OCI-LY3 (cell line): ENCODE data around the gene FUZ.
A peak's percentile ranks its signal among the peaks of the same experiment; 100 is the strongest.

Experiments
- H2AFZ ChIP-seq: fragments of 200-600, 300-600 bp; shearing (Covaris generic); 2 replicates; pipeline ENCODE4 v1.6.0; 2014; ENCODE audit warnings: antibody characterized with exemption, low read depth, low read length
- H3K27ac ChIP-seq: fragments of 200-600, 300-600 bp; sonication (generic); 2 replicates; pipeline ENCODE4 v1.5.1; 2014; ENCODE audit warnings: mild to moderate bottlenecking, low read length, moderate library complexity, mixed read lengths
- H3K27me3 ChIP-seq: fragments of 200-600, 300-600 bp; sonication (generic); 2 replicates; pipeline ENCODE4 v1.6.1; 2014; ENCODE audit warnings: low read depth, low read length, mixed read lengths
- H3K36me3 ChIP-seq: fragments of 200-600, 300-600 bp; sonication (generic); replicated peaks from 2 replicates; pipeline ENCODE3; 2014; ENCODE audit warnings: low read depth, low read length, mixed read lengths
- H3K4me1 ChIP-seq: fragments of 300-600, 200-600 bp; sonication (generic); 2 replicates; pipeline ENCODE4 v1.6.1; 2014; ENCODE audit warnings: low read length, mixed read lengths
- H3K4me2 ChIP-seq: fragments of 200-600, 300-600 bp; sonication (generic); 2 replicates; pipeline ENCODE4 v1.6.1; 2014; ENCODE audit warnings: low read length, mixed read lengths
- H3K4me3 ChIP-seq: fragments of 300-600, 200-600 bp; sonication (generic); 2 replicates; pipeline ENCODE4 v1.5.1; 2014; ENCODE audit warnings: antibody characterized with exemption, mild to moderate bottlenecking, low read length, moderate library complexity
- H3K79me2 ChIP-seq: fragments of 300-600, 200-600 bp; shearing (Covaris generic); 2 replicates; pipeline ENCODE4 v1.6.1; 2014; ENCODE audit warnings: mild to moderate bottlenecking, low read length, mixed read lengths
- H3K9ac ChIP-seq: fragments of 300-600, 200-600 bp; shearing (Covaris generic); 2 replicates; pipeline ENCODE4 v1.6.0; 2014; ENCODE audit warnings: mild to moderate bottlenecking, low read length, moderate library complexity
- H3K9me3 ChIP-seq: fragments of 200-600, 300-600 bp; shearing (Covaris generic); 2 replicates; pipeline ENCODE4 v1.6.1; 2014; ENCODE audit warnings: low read length, mixed read lengths; ENCODE audit not compliant: insufficient read depth
- H4K20me1 ChIP-seq: fragments of 200-600, 300-600 bp; sonication (generic); 2 replicates; pipeline ENCODE4 v1.6.1; 2016; ENCODE audit warnings: low read length, mixed read lengths; ENCODE audit not compliant: insufficient read depth
- EZH2phosphoT487 ChIP-seq: fragments of 200-600 bp; shearing (Covaris generic); IDR thresholded peaks from 2 replicates; pipeline ENCODE4 v1.6.1; 2018; ENCODE audit warnings: antibody characterized with exemption, mixed run types, low read depth
- TF ChIP-seq, protein P1 (sequence below): fragments of 200-600, 300-600 bp; sonication (generic); IDR thresholded peaks from 2 replicates; pipeline ENCODE4 v1.5.1; 2014; ENCODE audit warnings: antibody characterized with exemption, low read length, low read depth

The FUZ gene

GRCh38 chr19:49850487-49851342 is 37.6 kb upstream of the FUZ start, which contains the start of gene PTOV1:
TSS of gene PTOV1 (plus strand) at chr19:49851159.
- H3K4me2 ChIP-seq: peak within 1 kb of the TSS; percentile 87
- peak within 1 kb of the TSS; percentile 79; the same call in 1 of the 2 replicates for H2AFZ ChIP-seq
- peaks cover 22% of the 10 kb centered on the region for H3K36me3 ChIP-seq
- peak within 1 kb of the TSS; percentile 80 for H3K9ac ChIP-seq
- H4K20me1 ChIP-seq: peaks cover 34% of the 10 kb centered on the region
- peak within 1 kb of the TSS; percentile 80 for H3K4me3 ChIP-seq
- no peak for TF ChIP-seq EZH2phosphoT487
- TF ChIP-seq, protein P1, sequence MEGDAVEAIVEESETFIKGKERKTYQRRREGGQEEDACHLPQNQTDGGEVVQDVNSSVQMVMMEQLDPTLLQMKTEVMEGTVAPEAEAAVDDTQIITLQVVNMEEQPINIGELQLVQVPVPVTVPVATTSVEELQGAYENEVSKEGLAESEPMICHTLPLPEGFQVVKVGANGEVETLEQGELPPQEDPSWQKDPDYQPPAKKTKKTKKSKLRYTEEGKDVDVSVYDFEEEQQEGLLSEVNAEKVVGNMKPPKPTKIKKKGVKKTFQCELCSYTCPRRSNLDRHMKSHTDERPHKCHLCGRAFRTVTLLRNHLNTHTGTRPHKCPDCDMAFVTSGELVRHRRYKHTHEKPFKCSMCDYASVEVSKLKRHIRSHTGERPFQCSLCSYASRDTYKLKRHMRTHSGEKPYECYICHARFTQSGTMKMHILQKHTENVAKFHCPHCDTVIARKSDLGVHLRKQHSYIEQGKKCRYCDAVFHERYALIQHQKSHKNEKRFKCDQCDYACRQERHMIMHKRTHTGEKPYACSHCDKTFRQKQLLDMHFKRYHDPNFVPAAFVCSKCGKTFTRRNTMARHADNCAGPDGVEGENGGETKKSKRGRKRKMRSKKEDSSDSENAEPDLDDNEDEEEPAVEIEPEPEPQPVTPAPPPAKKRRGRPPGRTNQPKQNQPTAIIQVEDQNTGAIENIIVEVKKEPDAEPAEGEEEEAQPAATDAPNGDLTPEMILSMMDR: no peak
- H3K79me2 ChIP-seq: peaks cover 29% of the 10 kb centered on the region
- peaks cover 41% of the 10 kb centered on the region for H3K4me1 ChIP-seq
- H3K27me3 ChIP-seq: no peaks in the 10 kb centered on the region
- peak within 1 kb of the TSS; percentile 83 for H3K27ac ChIP-seq
- H3K9me3 ChIP-seq: peaks cover 7% of the 10 kb centered on the region

GRCh38 chr19:49850221-49850486 is 37.1 kb upstream of the FUZ start:
- Histone ChIP-seq H3K9me3 (peaks cover 7% of the 10 kb centered on the region), H4K20me1 (peaks cover 29% of the 10 kb centered on the region), H2AFZ (no peak overlapping the region), H3K27ac (no peak overlapping the region), H3K79me2 (peaks cover 29% of the 10 kb centered on the region), H3K4me3 (peak overlapping the region; percentile 80), H3K27me3 (no peaks in the 10 kb centered on the region), H3K9ac (no peak overlapping the region; the same call in 1 of the 2 replicates), H3K4me2 (peak overlapping the region; percentile 66), H3K36me3 (peaks cover 18% of the 10 kb centered on the region), H3K4me1 (peaks cover 41% of the 10 kb centered on the region)
- TF ChIP-seq, protein P1: no peak
- TF ChIP-seq EZH2phosphoT487: no peak

DNA sequence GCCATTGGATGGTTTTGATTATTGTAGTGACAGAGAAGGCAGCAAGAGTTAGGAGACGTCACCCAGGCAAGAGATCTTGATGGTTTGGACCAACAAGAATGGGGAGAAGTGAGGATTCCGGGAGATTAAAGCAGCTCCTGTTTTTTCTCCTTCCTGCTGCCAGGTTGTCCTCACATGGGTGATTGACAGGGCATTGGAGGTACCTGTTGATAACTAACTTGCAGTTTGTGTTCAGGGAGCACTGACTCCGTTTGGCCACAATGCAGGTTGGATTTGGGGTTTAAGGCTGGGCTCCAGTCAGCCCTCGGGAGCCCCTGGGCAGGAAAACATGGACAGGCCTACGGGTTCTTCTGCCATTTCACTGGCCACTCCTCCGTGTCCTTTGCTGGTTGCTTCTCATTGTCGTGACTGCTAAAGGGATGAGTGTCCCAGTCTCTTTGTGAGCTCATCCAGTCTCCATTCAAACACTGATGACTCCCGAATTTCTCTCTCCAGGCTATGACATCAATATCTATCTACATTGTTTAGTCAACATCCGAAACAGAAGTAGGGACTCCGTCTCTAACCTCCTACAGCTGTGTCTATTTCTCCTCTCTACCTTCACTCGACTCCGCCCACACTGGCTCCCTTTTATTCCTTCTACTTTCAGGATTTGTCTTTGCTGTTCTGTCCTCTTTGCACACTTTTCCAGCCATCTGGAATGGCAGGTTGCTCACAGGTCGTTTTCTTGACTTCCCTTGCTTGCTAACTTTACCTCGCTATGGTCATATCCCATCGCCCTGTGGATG is 36.5 kb upstream of the FUZ start:
- Histone ChIP-seq H3K36me3 (peaks cover 15% of the 10 kb centered on the region), H3K27me3 (no peaks in the 10 kb centered on the region), H3K4me1 (peaks cover 44% of the 10 kb centered on the region), H3K4me3 (peak overlapping the region; percentile 80; the same call in 1 of the 2 replicates), H4K20me1 (peaks cover 26% of the 10 kb centered on the region), H3K79me2 (peaks cover 29% of the 10 kb centered on the region), H3K9me3 (peaks cover 7% of the 10 kb centered on the region), H3K27ac (no peak overlapping the region), H3K9ac (no peak overlapping the region), H2AFZ (no peak overlapping the region), H3K4me2 (peak overlapping the region; percentile 66)
- no peak for TF ChIP-seq EZH2phosphoT487
- TF ChIP-seq, protein P1: no peak

DNA sequence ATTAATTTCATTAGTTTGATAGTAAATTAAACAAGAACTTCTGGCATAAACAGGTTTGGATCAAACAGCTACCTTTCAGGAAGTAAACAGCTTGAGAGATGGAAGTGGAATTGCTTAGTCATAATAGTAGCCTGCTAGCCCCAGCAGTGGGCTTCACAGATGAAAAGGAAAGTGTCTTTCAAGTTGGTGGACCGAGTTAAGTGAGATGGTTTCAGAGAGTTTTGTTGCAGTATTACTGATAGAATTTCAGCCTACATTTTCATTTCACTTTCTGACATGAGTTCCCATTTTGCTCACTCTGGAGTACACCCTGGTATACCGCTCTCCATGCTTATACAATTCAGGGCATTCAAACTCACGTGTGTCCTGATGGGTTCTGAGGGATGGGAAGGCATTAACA is 35.8 kb upstream of the FUZ start:
- no peak overlapping the region for H3K27ac ChIP-seq

More for the DNA sequence above, 35.8 kb upstream of the FUZ start:
- no peak for TF ChIP-seq EZH2phosphoT487
- TF ChIP-seq, protein P1: no peak
- H4K20me1 ChIP-seq: peaks cover 20% of the 10 kb centered on the region
- peak overlapping the region; percentile 31 for H3K4me2 ChIP-seq
- H3K9ac ChIP-seq: no peak overlapping the region
- H2AFZ ChIP-seq: no peak overlapping the region
- no peaks in the 10 kb centered on the region for H3K27me3 ChIP-seq
- peaks cover 15% of the 10 kb centered on the region for H3K36me3 ChIP-seq
- peaks cover 7% of the 10 kb centered on the region for H3K9me3 ChIP-seq
- peaks cover 43% of the 10 kb centered on the region for H3K4me1 ChIP-seq
- no peak overlapping the region; the same call in 1 of the 2 replicates for H3K4me3 ChIP-seq
- H3K79me2 ChIP-seq: peaks cover 23% of the 10 kb centered on the region
